Right cardiac atrium (tissue), 5 donors: Measurements from ENCODE around the gene IFT43. TPM values are rescaled to one million over a fixed set of nuclear protein-coding genes. Genes with fewer than 3 reads are reported as not detected.

Experiments used
- ATAC-seq, 2 donors: fragments of 200-7000 bp; cut with Tn5 transposase; one replicate each; pipeline versions ENCODE4 v1.8.0 to v1.9.1; 2020; ENCODE audit warnings: moderate library complexity in 2 of 2, mild to moderate bottlenecking in 1 of 2
- DNase-seq, 3 donors: peaks; one replicate each; pipeline ENCODE4 v3.0.0-alpha.2; 2020
- H3K27ac ChIP-seq: one replicate; pipeline ENCODE4 v1.5.1; 2013; ENCODE audit warnings: mild to moderate bottlenecking, low read length, control low read depth, moderate library complexity
- H3K27me3 ChIP-seq: one replicate; pipeline ENCODE4 v1.6.1; 2013; ENCODE audit not compliant: control insufficient read depth, insufficient read depth
- H3K4me1 ChIP-seq: one replicate; pipeline ENCODE4 v1.6.1; 2013; ENCODE audit warnings: low read length; ENCODE audit not compliant: control insufficient read depth, insufficient read depth
- H3K4me3 ChIP-seq: one replicate; pipeline ENCODE4 v1.5.1; 2013; ENCODE audit warnings: low read length, control low read depth
- H3K9me3 ChIP-seq: one replicate; pipeline ENCODE4 v1.6.1; 2013; ENCODE audit warnings: low read length; ENCODE audit not compliant: control insufficient read depth
- WGBS: extraction: QIAGEN DNeasy Blood & Tissue Kit; methylation state at CpG from one replicate; pipeline ENCODE4 v1.1.7; 2013; 5-methylcytosine and 5-hydroxymethylcytosine counted together
- intact Hi-C, 4 donors: fragments of 100-400 bp; cut with DNase I; formaldehyde crosslinking; loops; one replicate each; pipeline versions ENCODE4 v1.11.0 to v1.14.0; 2022 to 2023
- polyA plus RNA-seq: library from polyadenylated mRNA; stranded (reverse); fragments of 200-250 nt; gene quantifications from one replicate; pipeline ENCODE4 v1.2.3, GENCODE V29; 2013
- total RNA-seq, 4 donors: library from RNA; stranded (reverse); fragmentation: NEBNext Ultra II Directional; extraction: Animal tissue kit (Norgen Biotek cat#: 25700); gene quantifications; one replicate each; pipeline ENCODE4 v1.2.1, GENCODE V29; 2021
- donor health status: healthy with polysubstance abuse.
- donor health status: DM: no; HTN: yes; CAD: no.
- donor health status: DM: no; HTN: no; CAD: no.
- donor health status: DM: no; HTN: yes; CAD: no; lungs with severe emphysema.
- donor health status: DM: yes; HTN: yes; CAD: no.

IFT43 gene
- total and polyA plus RNA-seq, 5 donors, result 46.1 to 76.2 (median 58.5) TPM

- 61% methylated on average over 16 of the region's 16 CpGs for WGBS
Measured at GRCh38 chr14:76090616-76091391, 105.2 kb downstream of the IFT43 start.

DNA sequence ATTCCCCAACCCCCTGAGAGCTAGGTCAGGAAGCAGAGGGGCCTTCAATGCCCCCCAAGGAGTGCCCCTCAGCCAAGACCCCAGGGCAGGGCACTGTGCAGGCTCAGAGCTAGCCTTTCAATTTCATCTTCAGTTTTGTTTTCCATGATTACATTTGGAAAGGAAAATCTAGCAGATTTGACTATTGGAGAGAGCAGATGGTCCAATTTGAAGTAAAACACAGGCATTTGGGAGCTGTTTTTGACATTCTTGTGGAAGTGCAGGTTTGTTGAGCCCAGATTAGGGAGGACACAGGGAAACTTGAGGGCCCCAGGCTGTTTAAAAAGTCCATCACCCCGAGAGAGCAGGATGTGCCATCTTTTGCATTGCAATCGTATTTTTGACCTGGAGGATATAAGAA is 107.5 kb downstream of the IFT43 start:
- H3K4me3 ChIP-seq, result no peak overlapping the region
- DNase-seq (no peak), ATAC-seq (no peak)
- intact Hi-C loops, result no loop called here
- H3K27ac ChIP-seq, result no peak overlapping the region
- H3K4me1 ChIP-seq, result no peaks in the 10 kb centered on the region
- H3K27me3 ChIP-seq, result no peaks in the 10 kb centered on the region
- H3K9me3 ChIP-seq, result no peaks in the 10 kb centered on the region
- 82% methylated on average over 2 of the region's 2 CpGs for WGBS

More at GRCh38 chr14:76090616-76091391, 105.2 kb downstream of the IFT43 start:
- Histone ChIP-seq H3K27ac (no peak overlapping the region), H3K27me3 (no peaks in the 10 kb centered on the region), H3K9me3 (no peaks in the 10 kb centered on the region), H3K4me3 (no peak overlapping the region), H3K4me1 (no peaks in the 10 kb centered on the region)
- DNase-seq, result peak; percentile 68 to 85 (median 79)
- intact Hi-C loops, result no loop called here
- ATAC-seq, result peak; percentile 85 to 93

GRCh38 chr14:76096257-76096656 is 110.7 kb downstream of the IFT43 start:
- no peaks in the 10 kb centered on the region for H3K27me3 ChIP-seq
- no peak overlapping the region for H3K4me3 ChIP-seq
- intact Hi-C loops, result no loop called here
- DNase-seq, result no peak
- no peaks in the 10 kb centered on the region for H3K9me3 ChIP-seq
- peaks cover 4% of the 10 kb centered on the region for H3K4me1 ChIP-seq
- H3K27ac ChIP-seq, result no peak overlapping the region
- WGBS, result 77% methylated on average over 5 of the region's 5 CpGs
- ATAC-seq, result no peak

DNA sequence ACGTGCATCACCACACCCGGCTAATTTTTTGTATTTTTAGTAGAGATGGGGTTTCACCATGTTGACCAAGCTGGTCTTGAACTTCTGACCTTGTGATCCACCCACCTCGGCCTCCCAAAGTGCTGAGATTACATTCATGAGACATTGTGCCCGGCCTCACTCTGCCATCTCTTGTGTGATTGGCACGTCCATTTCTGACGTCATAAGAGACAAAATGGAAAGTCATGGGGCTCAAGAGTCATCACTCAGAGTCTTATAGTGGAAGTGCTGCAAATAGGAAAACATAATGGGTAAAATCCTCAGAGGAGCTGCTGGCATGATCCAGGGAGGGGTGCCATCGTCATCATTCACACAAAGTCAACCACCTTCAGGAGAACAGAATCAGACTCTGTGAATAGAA is 112.0 kb downstream of the IFT43 start:
- Histone ChIP-seq H3K27me3 (no peaks in the 10 kb centered on the region), H3K9me3 (no peaks in the 10 kb centered on the region), H3K4me3 (no peak overlapping the region), H3K4me1 (peaks cover 4% of the 10 kb centered on the region), H3K27ac (no peak overlapping the region)
- no peak for ATAC-seq
- intact Hi-C loops, result no loop called here
- 90% methylated on average over 7 of the region's 7 CpGs for WGBS
- no peak for DNase-seq

DNA sequence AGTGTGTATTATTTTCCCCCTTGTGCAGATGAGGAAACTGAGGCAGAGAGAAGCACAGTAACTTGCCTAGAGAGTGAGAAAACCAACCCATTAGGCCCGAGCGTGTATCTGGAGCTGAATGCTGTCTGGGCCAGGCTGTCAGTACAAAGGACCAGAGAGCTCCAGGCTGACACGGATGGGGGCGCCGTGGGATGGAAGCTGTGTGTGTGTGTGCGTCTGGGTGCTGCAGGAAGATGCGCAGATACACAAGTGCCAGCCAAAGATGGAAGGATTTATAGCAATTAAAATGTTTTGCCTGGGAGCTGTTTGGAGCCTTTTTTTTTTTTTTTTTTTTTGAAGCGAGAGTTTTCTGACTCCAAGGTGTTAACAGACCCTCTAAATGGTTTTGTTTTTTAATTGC is 112.5 kb downstream of the IFT43 start:
- WGBS, result 89% methylated on average over 8 of the region's 8 CpGs
- Histone ChIP-seq H3K9me3 (no peaks in the 10 kb centered on the region), H3K4me3 (no peak overlapping the region), H3K4me1 (peaks cover 4% of the 10 kb centered on the region), H3K27me3 (no peaks in the 10 kb centered on the region), H3K27ac (no peak overlapping the region)
- DNase-seq (no peak), ATAC-seq (no peak)
- intact Hi-C loops, result no loop called here

- intact Hi-C loops, result no loop called here
- Histone ChIP-seq H3K4me1 (peaks cover 4% of the 10 kb centered on the region), H3K27me3 (no peaks in the 10 kb centered on the region), H3K27ac (no peak overlapping the region), H3K4me3 (no peak overlapping the region), H3K9me3 (no peaks in the 10 kb centered on the region)
- peak in 1 of 3 donors; percentile 37 for DNase-seq
- 91% methylated on average over 28 of the region's 28 CpGs for WGBS
- no peak for ATAC-seq
Measured at GRCh38 chr14:76098916-76099675, 113.5 kb downstream of the IFT43 start.

DNA sequence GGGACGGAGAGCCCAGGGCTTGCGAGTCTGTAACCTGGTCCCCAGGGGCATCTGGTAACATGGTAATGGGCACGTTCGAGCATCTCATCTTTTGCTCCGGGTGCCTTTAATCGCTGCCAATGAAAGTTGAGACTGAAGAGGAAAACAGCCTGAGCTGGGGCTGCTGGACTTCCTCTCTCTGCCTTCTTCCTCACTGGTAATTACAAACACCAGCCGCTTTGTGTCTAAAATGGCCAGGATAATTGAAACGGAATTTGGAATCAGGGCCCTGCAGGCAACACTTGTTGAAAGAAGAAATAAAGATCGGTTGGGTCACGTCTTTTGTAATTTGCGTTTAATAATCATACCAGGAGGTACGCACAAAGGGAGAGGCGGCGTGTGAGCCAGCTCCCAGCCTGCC is 114.7 kb downstream of the IFT43 start:
- Histone ChIP-seq H3K27me3 (no peaks in the 10 kb centered on the region), H3K4me3 (no peak overlapping the region), H3K9me3 (no peaks in the 10 kb centered on the region), H3K27ac (no peak overlapping the region), H3K4me1 (peaks cover 4% of the 10 kb centered on the region)
- DNase-seq (no peak), ATAC-seq (no peak)
- 40% methylated on average over 14 of the region's 14 CpGs for WGBS
- intact Hi-C loops, result no loop called here

DNA sequence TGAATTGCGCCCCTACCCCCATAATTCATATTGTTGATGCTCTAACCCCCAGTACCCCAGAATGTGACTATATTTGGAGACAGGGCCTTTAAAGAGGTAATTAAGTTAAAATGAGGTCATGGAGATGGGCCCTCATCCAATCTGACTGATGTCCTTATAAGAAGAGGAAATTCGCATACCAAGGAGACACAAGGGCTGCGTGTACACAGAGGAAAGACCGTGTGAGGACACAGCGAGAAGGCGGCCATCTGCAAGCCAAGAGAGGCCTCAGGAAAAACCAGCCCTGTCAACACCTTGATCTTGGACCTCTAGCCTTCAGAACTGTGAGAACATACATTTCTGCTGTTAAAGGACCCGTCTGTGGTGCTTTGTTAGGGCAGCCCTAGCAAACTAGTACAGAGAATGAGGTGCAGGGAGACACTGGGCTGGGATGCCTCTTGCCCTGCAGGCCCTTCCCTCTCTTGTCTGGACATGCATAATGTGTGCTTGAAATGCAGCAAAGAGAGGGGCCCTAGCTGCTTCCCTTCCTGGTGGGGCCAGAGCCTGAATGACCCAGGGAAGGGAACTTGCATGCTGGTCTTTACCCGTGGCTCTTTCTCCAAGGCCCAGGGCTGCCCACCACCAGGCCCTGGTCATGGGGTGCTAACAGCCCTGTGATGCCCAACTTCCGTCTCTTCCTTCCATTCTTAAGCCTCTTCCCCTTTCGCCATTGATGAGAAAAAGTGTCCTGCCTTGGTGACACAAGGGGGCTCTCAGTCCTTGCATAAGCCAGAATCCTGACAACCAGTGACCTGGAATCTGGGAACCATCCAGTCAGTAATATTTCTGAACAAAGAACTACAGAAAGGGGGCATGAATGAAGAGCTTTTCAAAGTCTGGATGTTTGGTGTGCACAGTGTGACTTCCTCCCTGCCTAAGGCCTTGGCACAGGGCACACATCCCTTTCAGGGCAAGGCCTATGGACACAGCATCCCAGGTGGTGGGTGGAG is 116.1 kb downstream of the IFT43 start:
- DNase-seq (peak in 1 of 3 donors; percentile 24), ATAC-seq (no peak)
- no peaks in the 10 kb centered on the region for H3K27me3 ChIP-seq
- intact Hi-C loops, result no loop called here
- H3K27ac ChIP-seq, result no peak overlapping the region
- peaks cover 4% of the 10 kb centered on the region for H3K4me1 ChIP-seq
- WGBS, result 51% methylated on average over 10 of the region's 10 CpGs
- no peak overlapping the region for H3K4me3 ChIP-seq
- no peaks in the 10 kb centered on the region for H3K9me3 ChIP-seq

DNA sequence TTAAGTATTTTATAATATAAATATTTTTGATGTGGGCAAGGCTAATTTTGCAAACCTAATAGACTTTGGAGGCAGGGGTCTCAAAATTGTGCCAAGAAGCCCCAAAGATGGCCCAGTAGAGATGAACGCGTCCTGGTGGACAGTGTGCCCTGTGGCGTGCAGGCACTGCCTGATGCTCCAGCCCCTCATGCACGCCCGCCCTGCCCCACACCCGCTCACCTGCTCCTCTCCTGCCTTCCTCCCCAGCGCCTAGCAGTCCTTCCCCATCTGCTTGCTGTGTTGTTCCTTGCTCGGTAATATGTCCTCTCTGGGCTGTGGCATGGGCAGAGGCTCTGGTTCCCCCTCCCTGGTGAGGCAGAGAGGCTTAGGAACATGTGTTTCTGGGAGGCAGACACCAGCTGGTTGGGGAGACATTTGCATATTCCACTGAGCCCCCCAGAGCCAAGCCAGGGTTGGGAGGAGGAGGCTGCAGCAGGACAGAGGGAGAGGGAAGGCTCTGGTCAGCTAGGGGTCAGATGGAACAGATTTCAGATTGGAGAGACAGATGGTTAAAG is 119.3 kb downstream of the IFT43 start:
- WGBS, result 84% methylated on average over 8 of the region's 8 CpGs
- H3K4me3 ChIP-seq, result no peak overlapping the region
- ATAC-seq (no peak), DNase-seq (no peak)
- no peaks in the 10 kb centered on the region for H3K9me3 ChIP-seq
- H3K27ac ChIP-seq, result no peak overlapping the region
- intact Hi-C loops, result no loop called here
- H3K27me3 ChIP-seq, result no peaks in the 10 kb centered on the region
- peaks cover 4% of the 10 kb centered on the region for H3K4me1 ChIP-seq

GRCh38 chr14:76106188-76106587 is 120.6 kb downstream of the IFT43 start:
- DNase-seq (no peak), ATAC-seq (no peak)
- Histone ChIP-seq H3K4me1 (no peaks in the 10 kb centered on the region), H3K27ac (no peak overlapping the region), H3K9me3 (no peaks in the 10 kb centered on the region), H3K4me3 (no peak overlapping the region), H3K27me3 (no peaks in the 10 kb centered on the region)
- WGBS, result 83% methylated on average over 2 of the region's 2 CpGs
- intact Hi-C loops, result no loop called here
